ENCODE results near the gene SKIC8.
A peak's percentile ranks its signal among the peaks of the same experiment; 100 is the strongest.

SKIC8 gene

DNA sequence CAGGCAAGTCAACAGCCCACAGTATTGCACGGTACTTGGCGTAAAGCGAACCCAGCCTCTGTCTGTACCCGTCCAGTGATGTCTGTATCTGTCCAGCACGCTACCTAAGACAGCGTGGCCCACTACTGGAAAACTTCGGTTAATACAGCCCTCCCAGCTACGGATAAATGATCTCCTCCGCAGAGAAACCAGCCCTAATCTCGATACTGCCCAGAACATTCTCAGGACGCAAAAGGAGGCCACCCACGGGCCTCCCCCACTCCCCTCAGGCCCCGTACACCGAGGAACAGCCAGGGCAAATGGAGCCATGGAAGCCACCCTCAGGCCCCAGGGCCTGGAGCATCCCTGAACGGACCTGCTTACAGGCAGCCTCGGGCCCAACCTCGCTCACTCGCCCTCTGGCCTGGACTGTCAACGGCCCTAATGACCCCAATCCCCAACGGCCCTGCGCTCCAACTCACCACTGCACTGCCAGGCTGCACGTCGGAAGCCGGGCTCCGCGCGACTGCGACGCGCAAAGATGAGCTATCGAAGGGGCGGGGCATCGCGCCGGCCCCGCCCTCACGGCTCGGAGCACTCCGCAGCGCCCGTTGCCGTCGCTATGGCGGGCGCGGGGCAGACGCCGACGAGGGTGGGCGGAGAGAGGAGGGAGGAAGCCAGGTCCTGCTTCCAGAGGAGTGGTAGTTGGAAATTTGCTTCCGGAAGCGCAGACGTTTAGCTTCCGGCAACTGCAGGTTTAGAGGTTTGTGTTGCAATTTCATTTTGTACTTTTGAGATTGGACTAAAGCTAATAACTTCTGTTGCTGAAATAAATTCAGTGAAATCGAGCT is at the start of gene SKIC8:
Gene SKIC8, minus strand, starts transcription at position 509 of the 830 bp plus-strand sequence. CDS start 3,923 bp downstream, outside the sequence.
- DNase-seq: peak; percentile 66

DNA sequence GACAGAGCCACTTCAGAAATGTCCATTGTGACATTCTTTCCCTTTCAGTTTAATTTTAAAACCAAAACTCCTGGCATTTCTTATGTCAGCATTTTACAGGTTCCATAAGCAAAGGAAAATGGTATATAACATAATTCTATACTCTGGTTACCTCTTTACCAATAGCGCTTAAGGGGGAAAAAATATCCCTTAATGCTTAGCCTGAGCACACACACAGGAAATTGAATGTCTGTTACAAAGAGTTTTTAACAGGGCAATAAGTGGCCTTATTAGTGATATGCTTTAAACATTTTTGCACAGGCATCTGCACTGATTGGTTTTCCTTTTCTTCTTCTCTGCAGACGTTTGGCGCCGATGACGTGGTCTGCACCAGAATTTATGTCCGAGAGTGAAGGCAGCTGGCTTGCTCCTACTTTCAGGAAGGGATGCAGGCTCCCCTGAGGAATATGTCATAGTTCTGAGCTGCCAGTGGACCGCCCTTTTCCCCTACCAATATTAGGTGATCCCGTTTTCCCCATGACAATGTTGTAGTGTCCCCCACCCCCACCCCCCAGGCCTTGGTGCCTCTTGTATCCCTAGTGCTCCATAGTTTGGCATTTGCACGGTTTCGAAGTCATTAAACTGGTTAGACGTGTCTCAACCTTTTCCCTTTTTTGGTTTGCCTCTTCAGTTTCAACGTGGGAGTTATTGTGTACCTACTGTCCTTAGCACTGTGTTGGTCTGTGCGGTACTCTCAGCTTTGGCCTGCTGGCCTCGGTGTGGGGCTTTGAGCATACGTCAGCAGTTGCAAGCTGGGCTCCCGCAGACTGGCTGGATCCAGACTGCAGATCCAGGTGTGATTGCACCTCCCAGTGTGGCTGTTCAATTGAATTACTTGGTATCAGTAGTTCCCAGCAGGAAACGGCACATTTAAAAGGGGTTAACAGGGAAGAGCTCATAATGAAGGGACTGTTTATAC is 48.5 kb upstream of the SKIC8 start:
- DNase-seq: no peak

DNA sequence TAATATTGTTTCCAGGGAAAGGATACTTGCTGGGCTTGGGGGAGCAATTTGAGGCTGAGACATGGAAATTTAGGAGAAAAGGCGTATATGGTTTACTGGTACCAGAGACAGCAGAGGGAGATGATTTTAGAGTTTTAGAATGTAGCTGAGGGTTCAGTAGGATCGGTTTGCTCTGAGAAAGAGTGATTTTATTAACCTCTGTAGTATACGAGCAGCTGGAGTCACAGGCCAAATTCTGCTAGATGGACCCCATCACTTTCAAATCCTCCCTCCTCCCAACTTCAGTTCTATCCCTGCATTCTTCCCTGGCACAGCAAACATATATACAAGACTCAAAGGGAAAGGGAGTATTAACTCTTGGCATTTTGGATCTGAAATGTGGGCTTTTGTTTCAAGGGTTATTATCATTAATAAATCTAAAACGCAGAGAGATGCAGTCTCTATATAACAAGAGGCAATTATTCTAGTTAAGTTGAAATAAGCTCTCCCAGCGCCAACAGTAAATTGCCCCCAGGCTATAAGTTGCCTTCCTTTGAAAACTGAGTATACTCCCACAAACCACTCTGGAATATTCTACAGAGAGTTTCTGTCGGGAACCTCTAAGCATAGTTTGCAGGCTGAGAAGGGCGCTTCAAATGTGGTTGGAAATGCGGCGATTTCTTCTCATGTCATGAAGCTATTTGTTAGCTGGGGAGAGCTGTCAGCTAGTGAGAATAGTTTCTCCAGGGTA is 46.2 kb upstream of the SKIC8 start:
- no peak for DNase-seq

DNA sequence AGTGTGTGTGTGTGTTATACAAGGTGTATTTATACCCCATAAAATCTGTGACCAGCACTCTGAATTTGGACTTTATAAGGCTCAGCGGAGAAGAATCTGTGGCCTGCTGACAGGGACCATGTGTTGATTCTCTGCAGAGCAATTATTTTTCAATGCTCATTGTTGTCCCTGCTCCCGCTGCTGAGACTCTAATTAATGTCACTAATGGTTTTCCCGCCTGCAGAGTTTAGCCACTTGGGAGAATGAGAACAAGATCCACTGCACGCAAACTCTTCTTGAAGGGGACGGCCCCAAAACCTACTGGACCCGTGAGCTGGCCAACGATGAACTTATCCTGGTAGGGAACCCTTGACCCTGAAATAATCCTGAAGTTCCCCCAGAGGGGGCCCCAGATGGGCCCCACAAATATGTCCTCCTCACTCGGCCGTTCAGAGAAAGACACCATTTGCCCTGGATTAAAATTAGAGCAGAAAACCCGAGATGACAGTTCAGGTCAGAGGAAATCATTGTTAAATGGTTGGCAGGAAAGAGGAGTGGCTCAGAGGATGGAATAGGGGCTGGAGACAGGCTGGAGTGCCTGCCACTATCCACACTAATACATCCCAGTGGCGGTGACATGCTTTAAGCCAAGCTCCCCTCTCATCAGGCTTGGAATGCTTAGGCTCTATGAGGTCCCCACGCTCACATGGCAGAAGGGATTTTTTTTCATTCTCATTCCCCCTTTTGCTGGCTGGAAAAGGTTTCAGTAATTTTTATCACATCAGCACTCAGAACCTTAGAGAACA is 44.1 kb upstream of the SKIC8 start:
- DNase-seq: no peak

DNA sequence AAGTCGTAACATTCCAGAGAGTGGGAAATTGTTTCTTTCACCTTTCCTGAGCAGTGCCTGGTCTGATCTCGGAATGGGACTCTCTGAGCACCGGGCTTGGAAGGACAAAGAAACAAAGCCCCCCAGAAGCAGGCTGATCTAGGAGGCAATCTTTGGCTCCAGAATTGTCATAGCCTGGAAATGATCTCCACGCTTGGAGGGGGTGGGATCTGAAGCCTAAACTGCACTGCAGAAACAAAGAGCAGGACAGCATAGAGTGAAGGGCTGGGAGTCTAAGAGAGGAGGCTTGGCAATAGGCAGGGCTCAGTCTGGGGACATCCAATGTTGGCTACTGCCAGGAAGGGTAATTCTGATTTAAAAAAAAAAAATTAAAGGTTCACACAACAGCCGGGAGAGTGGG is 42.6 kb upstream of the SKIC8 start:
- DNase-seq: no peak

DNA sequence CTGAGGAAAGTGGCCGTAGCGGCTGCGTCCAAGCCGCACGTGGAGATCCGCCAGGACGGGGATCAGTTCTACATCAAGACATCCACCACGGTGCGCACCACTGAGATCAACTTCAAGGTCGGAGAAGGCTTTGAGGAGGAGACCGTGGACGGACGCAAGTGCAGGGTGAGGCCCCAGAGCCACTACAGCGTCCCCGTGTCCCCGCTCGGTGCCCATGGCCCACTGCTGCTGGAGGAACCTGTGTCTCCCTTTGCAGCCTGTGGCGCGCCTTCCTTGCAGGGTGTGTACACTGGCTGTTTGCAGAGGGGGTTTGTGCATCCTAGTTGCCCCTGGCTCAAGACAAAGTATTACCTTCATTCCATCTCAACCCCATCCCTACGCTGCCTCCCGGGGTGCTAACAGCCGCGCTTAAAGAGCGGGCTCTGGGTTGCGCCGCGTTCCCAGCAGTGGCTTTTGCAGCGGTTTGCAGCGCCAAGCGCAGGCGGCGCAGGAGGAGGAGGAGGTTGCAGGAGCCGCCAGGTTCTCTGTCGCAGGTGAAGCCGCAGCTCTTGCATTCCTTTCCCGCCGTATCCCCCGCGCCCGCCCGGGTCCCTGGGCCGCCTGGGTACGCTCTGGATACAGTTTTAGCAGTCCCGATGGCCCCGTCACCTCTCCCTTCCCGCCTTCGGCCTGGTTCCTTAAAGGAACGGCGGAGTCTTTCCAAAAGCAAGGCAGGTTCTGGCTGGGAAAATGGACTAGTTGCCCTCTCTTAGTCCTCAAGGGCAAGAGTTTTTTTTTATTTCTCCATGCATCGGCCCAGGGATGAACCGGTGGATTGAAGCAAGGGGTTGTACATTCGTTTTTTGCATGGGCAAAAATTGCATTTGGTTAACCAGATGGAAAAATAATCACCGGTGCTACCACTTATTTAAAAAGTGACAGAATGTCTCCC is 41.9 kb upstream of the SKIC8 start:
- DNase-seq: no peak

DNA sequence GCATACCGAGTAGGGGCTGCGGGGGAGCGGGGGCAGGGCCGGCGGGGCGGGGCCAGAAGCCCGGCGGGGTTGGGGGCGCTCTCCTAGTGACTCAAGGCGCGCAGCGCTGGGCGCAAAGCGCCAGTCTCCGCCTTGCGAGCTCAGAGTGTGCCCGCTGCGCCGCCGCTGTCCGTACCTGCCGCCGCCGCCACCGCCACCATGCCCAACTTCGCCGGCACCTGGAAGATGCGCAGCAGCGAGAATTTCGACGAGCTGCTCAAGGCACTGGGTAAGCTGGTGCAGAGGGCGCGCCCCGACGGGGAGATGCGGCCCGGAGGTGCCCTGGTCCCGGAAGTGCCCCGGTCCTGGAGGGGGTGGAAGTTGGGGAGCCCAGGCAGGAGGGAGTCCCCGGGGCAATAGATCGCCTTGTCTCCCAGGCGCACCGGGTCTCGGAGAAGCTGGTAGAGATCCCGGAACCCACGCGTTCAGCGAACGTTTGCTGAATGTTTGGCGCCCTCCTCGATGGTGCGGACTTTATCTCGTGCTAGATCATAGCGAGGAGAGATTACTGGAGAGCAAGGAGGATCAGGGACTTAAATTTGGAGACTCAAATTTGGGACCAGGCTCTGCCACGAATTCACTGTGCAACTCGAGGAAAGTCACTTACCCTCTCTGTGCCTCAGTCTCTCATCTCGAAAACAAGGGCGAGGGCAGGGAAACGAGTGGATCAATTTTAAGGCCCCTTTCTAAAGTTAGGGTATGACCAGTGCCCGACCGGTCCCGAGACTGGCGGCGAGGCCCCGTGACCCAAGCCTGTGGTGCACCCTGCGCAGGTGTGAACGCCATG is 41.0 kb upstream of the SKIC8 start, which contains the start of gene CRABP1:
Gene CRABP1, plus strand, starts transcription at position 123 of the 826 bp plus-strand sequence. Its CDS starts 76 bp downstream, at position 199.
- no peak for DNase-seq

DNA sequence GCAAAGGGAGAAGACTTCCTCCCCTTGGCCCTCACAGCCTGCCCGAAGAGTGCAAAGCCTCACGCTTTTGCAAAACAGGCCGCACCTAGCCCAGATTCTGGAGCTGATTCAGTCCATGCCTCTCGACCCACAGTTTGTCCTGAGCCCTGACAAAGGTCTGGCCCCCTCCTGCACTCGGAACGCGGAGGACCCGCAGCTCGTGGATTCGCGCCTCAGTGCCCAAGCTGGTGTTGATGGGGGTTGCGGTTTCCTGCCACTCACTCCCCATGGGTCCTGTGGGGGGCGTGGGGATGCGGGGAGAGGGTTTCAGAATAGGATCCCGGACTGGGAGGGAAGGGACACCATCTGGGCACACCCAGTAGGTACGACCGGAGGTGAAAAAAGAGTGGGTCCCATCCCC is 40.1 kb upstream of the SKIC8 start:
- DNase-seq: no peak

DNA sequence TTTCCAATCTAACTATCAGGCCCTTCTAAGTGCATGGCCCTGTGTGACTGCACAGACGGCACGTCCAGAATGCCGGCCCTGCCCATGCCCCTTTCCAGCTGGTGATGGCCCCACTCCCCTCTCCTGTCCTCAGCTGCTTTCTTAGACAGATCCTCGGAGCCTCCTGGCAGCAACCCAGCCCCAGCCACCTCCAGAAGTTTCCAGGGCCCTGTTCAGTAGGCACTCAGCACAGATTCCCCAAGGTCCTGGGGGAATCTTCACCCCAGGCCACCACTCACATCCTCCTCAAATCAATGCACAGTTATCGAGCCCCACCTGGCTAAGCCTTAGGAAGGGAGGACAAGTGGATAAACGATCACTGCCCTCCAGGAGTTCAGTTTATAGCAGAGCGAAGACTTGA is 39.4 kb upstream of the SKIC8 start:
- DNase-seq: no peak

DNA sequence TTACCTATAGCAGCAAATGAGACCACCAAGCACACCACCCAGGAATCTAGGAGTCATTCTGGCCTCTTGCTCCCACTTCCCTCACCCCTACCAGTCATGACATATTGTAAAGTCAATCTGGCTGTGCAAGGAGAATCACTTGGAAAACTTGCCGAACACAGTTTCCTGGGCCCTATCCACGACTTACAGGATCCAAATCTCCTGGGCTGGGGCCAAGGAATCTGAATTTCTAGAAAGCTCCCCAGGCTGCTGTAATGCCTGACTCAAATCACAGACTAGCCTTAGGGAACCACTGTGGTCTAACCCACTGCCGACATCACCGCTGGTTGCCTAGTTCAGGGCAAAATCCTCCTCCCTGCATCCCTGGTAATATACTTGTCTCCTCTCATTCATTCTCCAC is 36.6 kb upstream of the SKIC8 start:
- no peak for DNase-seq

DNA sequence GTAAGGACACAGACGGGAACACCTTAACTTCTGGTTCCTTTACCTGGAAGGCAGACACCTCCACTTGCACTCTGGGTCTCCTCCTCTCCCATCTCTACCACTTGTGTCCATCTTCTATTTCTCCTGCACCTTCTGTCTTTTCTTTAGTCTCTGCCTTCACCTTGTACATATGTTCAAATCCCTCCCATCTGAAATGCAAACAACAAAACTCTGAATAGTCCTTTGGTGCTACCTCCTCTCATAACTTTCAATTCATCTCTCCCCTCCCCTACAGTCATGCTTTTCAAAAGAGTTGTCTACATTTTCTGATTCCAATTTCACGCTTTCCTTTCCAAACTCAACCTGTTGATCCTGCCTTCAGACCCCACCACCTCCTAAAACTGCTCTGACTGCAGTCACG is 35.4 kb upstream of the SKIC8 start:
- no peak for DNase-seq

DNA sequence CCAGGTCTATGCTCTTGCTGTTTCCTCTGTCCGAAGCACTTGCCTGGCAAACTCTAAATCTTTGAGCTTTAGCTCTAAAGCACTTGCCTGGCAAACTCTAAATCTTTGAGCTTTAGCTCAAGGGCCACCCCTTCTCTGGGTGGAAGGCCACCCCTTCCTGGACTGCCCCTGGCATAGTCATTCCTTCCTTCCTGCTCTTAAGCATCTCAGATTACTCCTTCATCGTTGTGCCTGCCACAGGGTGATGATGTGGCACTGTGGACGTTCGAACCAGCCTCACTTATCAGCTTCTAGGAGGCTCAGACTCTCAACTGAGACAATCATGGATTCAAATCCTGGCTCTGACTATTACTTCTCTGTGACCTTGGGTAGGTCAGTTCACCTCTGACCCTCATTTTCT is 30.2 kb upstream of the SKIC8 start:
- DNase-seq: no peak

DNA sequence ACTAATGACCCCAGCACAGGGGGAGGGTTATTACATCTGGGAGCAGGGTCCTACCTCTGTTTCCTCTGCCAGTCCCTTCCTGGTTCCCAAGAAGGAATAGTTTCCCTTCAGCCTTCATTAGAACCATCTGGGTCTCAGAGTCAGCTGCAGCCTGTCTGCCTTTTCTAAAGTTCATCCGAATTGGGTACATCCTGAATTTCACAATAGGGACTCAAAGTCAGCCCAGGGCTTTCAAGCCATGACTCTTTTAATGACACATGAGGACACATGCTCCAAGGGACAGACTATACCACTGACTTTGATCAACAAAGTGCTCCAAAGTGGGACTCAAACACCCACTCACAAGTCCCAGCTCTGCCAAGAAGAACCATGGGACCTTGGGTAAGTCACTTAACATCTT is 28.1 kb upstream of the SKIC8 start:
- no peak for DNase-seq

DNA sequence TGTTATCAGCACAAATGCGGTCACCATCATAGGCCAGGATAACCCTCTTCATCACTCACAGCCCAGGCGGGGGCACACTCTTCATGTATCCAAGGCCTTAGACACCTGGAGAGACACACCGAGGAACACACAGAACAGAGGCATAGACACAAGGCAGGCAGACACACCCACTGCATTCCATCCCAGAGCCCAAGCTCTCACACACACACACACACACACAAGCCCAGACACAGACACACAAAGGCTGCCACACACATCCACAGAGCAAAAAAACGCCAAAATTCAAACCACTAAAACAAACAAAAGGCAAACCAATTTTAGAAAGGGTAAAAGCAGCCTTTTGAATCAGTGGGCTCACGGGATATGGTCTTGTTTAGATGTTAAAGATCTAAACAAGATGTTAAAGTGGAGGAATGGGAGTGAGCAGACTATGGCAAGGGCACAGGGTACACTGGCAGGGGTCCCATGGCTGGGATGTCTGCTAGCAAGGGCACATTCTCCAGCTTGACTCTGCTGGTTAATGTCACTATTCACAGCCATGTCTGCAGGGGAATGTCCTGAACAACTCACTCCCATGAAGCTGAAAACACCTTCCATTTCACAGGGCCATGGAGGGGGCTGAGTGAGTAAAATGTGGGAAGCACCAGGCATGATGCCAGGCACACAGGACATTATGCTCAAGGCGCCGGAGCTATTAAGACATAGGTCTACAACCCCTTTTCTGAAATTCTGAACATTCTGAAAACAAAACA is 25.9 kb upstream of the SKIC8 start:
- DNase-seq: no peak

DNA sequence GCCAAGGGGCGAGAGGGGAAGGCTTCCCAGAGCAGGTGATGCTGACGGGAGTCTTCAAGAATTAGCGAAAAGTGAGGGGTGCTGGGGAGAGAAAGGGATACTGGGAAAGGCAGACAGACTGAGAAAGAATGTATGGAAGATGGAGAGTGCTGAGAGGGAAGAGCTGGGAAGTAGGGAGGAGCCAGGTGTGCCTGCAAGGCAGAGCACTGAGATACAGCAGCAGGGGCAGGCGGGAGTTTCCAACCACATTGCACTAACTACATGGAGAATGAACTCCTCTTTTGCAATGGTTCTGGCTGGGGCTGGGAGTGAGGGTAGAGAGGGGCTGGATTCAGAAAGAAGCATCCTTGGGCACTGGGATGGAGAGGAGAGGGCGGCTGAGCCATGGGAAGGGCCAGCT is 24.7 kb upstream of the SKIC8 start:
- DNase-seq: no peak

DNA sequence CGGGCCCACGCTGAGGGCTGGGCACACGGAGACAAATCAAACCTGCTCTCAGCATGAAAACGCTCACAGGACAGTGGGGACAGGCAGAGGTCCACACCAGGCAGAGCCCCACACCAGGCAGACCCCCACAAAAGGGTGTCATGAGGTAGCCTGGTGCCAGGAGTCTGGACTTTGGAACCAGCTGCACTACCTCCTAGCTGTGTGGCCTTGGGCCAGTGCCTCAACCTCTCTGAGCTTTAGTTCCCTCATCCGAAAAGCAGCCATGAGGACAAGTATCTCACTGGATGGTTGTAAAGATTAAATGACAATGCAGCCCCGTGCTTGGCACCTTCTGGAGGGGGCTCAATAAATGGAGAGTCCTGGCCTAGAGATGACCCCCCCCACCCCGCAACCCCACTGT is 24.3 kb upstream of the SKIC8 start:
- DNase-seq: no peak

DNA sequence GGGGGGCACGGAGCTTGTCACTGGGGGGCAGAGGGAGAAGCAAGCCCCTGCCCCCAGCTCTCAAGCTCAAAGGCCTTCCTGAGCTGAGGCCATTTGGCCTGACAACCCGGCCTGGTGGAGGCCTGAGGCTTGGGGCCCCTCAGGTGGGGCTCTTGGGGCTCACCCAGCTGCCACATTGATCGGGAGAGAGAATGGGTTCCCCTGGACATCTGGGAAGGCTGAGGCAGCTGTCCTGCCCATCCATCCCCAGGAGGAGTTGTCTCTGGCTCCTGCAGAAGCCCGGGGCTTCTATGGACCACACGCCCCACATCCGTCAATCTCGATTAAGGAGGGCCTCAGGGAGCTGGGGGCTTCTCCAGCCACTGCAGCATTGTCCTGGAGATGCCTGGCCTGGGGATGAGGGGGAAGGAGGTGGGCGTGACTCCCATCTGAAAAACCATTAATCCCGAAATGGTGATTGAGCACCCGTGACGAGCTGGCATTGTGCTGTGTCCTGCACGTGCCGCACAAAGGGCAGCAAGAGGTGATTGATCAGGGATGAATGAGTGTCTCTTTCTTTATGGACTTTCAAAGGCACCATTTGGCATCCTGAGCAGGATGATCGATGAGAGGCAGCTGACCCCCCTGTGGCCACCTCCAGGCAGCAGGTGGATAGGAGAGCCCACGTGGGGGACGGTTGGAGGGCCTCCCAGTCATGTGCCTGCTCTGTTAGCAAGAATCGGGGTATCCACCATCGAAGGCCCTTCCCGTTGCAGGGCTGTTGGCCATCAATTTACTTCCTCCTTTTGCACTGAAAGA is 23.5 kb upstream of the SKIC8 start:
- no peak for DNase-seq

DNA sequence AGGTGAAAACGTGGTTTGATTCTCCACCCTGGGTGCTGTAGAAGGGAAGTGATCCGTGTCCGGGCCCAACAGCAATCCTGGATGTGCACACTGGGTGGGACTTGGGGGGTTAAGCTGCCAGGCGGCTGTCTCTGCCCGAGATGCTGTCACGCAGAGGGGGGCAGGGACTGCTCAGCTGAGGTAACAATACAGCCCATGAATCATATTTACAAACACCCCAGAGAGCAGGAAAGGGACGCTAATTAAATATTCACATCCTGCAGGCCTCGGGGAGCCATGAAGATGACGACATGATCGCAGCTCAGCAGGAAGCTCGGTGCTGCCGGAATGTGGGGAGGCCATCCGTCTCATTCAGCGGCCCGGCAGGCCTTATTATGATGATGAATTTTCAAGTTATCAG is 22.8 kb upstream of the SKIC8 start:
- DNase-seq: no peak

DNA sequence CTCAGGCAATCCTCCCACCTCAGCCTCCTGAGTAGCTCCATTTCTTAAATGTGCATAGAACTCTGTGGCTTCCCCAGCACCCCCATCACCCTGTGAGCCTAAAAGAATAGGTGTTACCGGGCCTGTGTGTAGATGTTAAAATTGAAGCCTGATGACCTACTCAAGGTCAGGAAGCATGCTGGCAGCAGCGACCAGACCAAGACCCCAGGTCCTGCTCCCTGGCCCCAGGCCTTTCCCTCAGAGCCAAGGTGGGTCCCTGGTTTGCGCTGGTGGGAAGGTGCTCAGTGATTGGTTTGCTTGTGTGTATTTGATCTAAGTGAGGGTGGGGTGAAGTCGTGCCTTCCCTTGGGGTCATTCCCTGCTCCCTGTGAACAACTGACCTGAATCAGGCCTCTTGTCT is 22.4 kb upstream of the SKIC8 start:
- no peak for DNase-seq
